Measurements from ENCODE around the gene HARS1. TPM values are rescaled to one million over a fixed set of nuclear protein-coding genes. Genes with fewer than 3 reads are reported as not detected.

Gene HARS1
- 76.3 and 80.6 TPM in 2 replicates for polyA plus RNA-seq (2011; rRNA removed)
- 31.2 and 37.0 TPM in 2 replicates for polyA minus RNA-seq (2011; rRNA and poly(A)+ RNA removed)

- Histone ChIP-seq H3K27me3 (ENCODE audit: control insufficient read depth, insufficient read depth, low read length) (no peaks in the 10 kb centered on the region), H3K4me3 (ENCODE audit: low read depth, low read length) (peak within 1 kb of the TSS; percentile 94), H3K36me3 (ENCODE audit: control insufficient read depth, insufficient read depth, low read length) (peaks cover 11% of the 10 kb centered on the region)
- ChIA-PET CTCF (interaction anchor here (0.8 to 1.7 kb wide), 4 partner anchors 9 to 332 kb away, joined by 3 to 5 read pairs (median 3); partner anchors contain the start of gene ZMAT2), POLR2A (interaction anchor here (0.5 to 1.2 kb wide), 5 partner anchors 9 to 446 kb away, joined by 4 to 7 read pairs (median 4); partner anchors contain the start of gene ZMAT2)
- no peak for TF ChIP-seq CTCF (IDR thresholded peaks at IDR 0.05; ENCODE audit: insufficient read depth, low read depth, low read length)
- peak; percentile 80 for DNase-seq (ENCODE audit: low read depth)
These were observed at the start of gene HARS1, which contains the start of gene HARS2 for GRCh38 chr5:140690941-140691924. Gene HARS1 (minus strand): TSS chr5:140691370. CDS start chr5:140691304, 66 bp downstream. Gene HARS2 (plus strand): TSS chr5:140691455. CDS start chr5:140691649, 194 bp downstream.

GRCh38 chr5:140737486-140737885 is 46.3 kb upstream of the HARS1 start:
- Histone ChIP-seq H3K4me3 (ENCODE audit: low read depth, low read length) (no peak overlapping the region), H3K36me3 (ENCODE audit: control insufficient read depth, insufficient read depth, low read length) (no peaks in the 10 kb centered on the region), H3K27me3 (ENCODE audit: control insufficient read depth, insufficient read depth, low read length) (no peaks in the 10 kb centered on the region)
- no peak for DNase-seq (ENCODE audit: low read depth)
- ChIA-PET CTCF (interaction anchor here (0.9 kb wide), 1 partner anchor 10 kb away, joined by 3 read pairs; no protein-coding TSS in a partner anchor), POLR2A (no interaction called here)
- no peak for TF ChIP-seq CTCF (IDR thresholded peaks at IDR 0.05; ENCODE audit: insufficient read depth, low read depth, low read length)

GRCh38 chr5:140734354-140734753 is 43.2 kb upstream of the HARS1 start:
- ChIA-PET CTCF (interaction anchor here (0.8 kb wide), 1 partner anchor 9 kb away, joined by 3 read pairs; no protein-coding TSS in a partner anchor), POLR2A (no interaction called here)
- no peak for DNase-seq (ENCODE audit: low read depth)
- TF ChIP-seq CTCF (IDR thresholded peaks at IDR 0.05; ENCODE audit: insufficient read depth, low read depth, low read length) = 0 out of 2 replicates have a peak, but pooled peaks have one; percentile 20
- no peaks in the 10 kb centered on the region for H3K36me3 ChIP-seq (ENCODE audit: control insufficient read depth, insufficient read depth, low read length)
- no peak overlapping the region for H3K4me3 ChIP-seq (ENCODE audit: low read depth, low read length)
- no peaks in the 10 kb centered on the region for H3K27me3 ChIP-seq (ENCODE audit: control insufficient read depth, insufficient read depth, low read length)

- ChIA-PET POLR2A (no interaction called here), CTCF (interaction anchor here (0.6 kb wide), 2 partner anchors 23 to 181 kb away, joined by 3 to 4 read pairs; no protein-coding TSS in a partner anchor)
- no peak for TF ChIP-seq CTCF (IDR thresholded peaks at IDR 0.05; ENCODE audit: insufficient read depth, low read depth, low read length)
- Histone ChIP-seq H3K36me3 (ENCODE audit: control insufficient read depth, insufficient read depth, low read length) (no peaks in the 10 kb centered on the region), H3K4me3 (ENCODE audit: low read depth, low read length) (no peak overlapping the region), H3K27me3 (ENCODE audit: control insufficient read depth, insufficient read depth, low read length) (no peaks in the 10 kb centered on the region)
- no peak for DNase-seq (ENCODE audit: low read depth)
These were observed 41.9 kb upstream of the HARS1 start for GRCh38 chr5:140733098-140733497.

Measured in BJ (cell line).